Mesendoderm (in vitro differentiated cells): ENCODE results near the gene ZCCHC9. TPM values are rescaled to one million over a fixed set of nuclear protein-coding genes. Genes with fewer than 3 reads are reported as not detected.

ENCODE experiments used
- DNase-seq: peaks from one replicate; pipeline ENCODE4 v3.0.0; 2013
- H2AK5ac ChIP-seq: 2 replicates; pipeline ENCODE4 v1.6.1; 2013; ENCODE audit warnings: low read length, inconsistent platforms
- H2BK120ac ChIP-seq: 2 replicates; pipeline ENCODE4 v1.6.1; 2013; ENCODE audit warnings: low read depth, mild to moderate bottlenecking, low read length, moderate library complexity, mixed read lengths
- H2BK15ac ChIP-seq: replicated peaks from 2 replicates; pipeline ENCODE4 v1.6.1; 2013; ENCODE audit warnings: low read depth, mild to moderate bottlenecking, moderate library complexity
- H2BK5ac ChIP-seq: 2 replicates; pipeline ENCODE4 v1.6.1; 2013; ENCODE audit warnings: low read length, inconsistent platforms
- H3K18ac ChIP-seq: 2 replicates; pipeline ENCODE4 v1.6.1; 2013; ENCODE audit warnings: mild to moderate bottlenecking, low read length, mixed read lengths
- H3K23ac ChIP-seq: one replicate; pipeline ENCODE4 v1.6.1; 2013; ENCODE audit warnings: low read length
- H3K27ac ChIP-seq: 2 replicates; pipeline ENCODE4 v1.5.1; 2013; ENCODE audit warnings: low read depth, mild to moderate bottlenecking, inconsistent platforms, low read length, moderate library complexity
- H3K27me3 ChIP-seq: 2 replicates; pipeline ENCODE4 v1.6.1; 2013; ENCODE audit warnings: low read length, control low read depth, mild to moderate bottlenecking, inconsistent platforms; ENCODE audit not compliant: insufficient read depth, poor library complexity
- H3K36me3 ChIP-seq: 2 replicates; pipeline ENCODE4 v1.6.1; 2013; ENCODE audit warnings: low read length, inconsistent platforms; ENCODE audit not compliant: control insufficient read depth, insufficient read depth
- H3K4ac ChIP-seq: one replicate; pipeline ENCODE4 v1.6.1; 2013; ENCODE audit warnings: low read depth, mild to moderate bottlenecking, low read length, moderate library complexity
- H3K4me1 ChIP-seq: 2 replicates; pipeline ENCODE4 v1.6.1; 2013; ENCODE audit warnings: low read depth, low read length, inconsistent platforms; ENCODE audit not compliant: control insufficient read depth
- H3K4me2 ChIP-seq: 2 replicates; pipeline ENCODE4 v1.6.1; 2013; ENCODE audit warnings: low read length
- H3K4me3 ChIP-seq: 2 replicates; pipeline ENCODE4 v1.5.1; 2013; ENCODE audit warnings: mild to moderate bottlenecking, low read length
- H3K56ac ChIP-seq: one replicate; pipeline ENCODE4 v1.6.1; 2013; ENCODE audit warnings: low read length
- H3K79me1 ChIP-seq: 2 replicates; pipeline ENCODE4 v1.6.1; 2013; ENCODE audit warnings: low read length, inconsistent platforms
- H3K79me2 ChIP-seq: 2 replicates; pipeline ENCODE4 v1.6.1; 2013; ENCODE audit warnings: mild to moderate bottlenecking, low read length; ENCODE audit not compliant: control insufficient read depth, insufficient read depth
- H3K9ac ChIP-seq: 2 replicates; pipeline ENCODE4 v1.6.1; 2013; ENCODE audit warnings: low read length, inconsistent platforms
- H4K5ac ChIP-seq: one replicate; pipeline ENCODE4 v1.6.1; 2013; ENCODE audit warnings: low read length
- H4K8ac ChIP-seq: one replicate; pipeline ENCODE4 v1.6.1; 2013; ENCODE audit warnings: low read depth, mild to moderate bottlenecking, control low read depth, low read length, moderate library complexity
- WGBS: extraction: QIAGEN DNeasy Blood & Tissue Kit; methylation state at CpG from one replicate; pipeline ENCODE4 v1.1.7; 2013; ENCODE audit warnings: low lambda C conversion rate, missing lambda C conversion rate; ENCODE audit not compliant: insufficient coverage; ENCODE audit errors: extremely low coverage; 5-methylcytosine and 5-hydroxymethylcytosine counted together
- polyA plus RNA-seq, 2 experiments: library from polyadenylated mRNA; stranded (reverse); fragments of 200-250 nt; gene quantifications; one replicate each; pipeline ENCODE4 v1.2.3, GENCODE V29; 2013

Gene ZCCHC9
- 57.6 TPM for polyA plus RNA-seq (2013, experiment 1 of 2)
- 58.1 TPM for polyA plus RNA-seq (2013, experiment 2 of 2)

- Histone ChIP-seq H3K27ac (peak within 1 kb of the TSS; percentile 46), H3K18ac (no peak within 1 kb of the TSS), H3K4me1 (peaks cover 3% of the 10 kb centered on the region), H2BK120ac (no peak within 1 kb of the TSS), H3K23ac (peak within 1 kb of the TSS; percentile 92), H2AK5ac (no peak within 1 kb of the TSS), H4K8ac (peak within 1 kb of the TSS; percentile 69), H2BK15ac (no peak within 1 kb of the TSS), H3K4me2 (peak within 1 kb of the TSS; percentile 69), H3K4ac (no peak within 1 kb of the TSS), H3K79me2 (peaks cover 15% of the 10 kb centered on the region), H3K79me1 (peaks cover 6% of the 10 kb centered on the region), H3K9ac (peak within 1 kb of the TSS; percentile 97), H3K36me3 (no peaks in the 10 kb centered on the region), H3K27me3 (no peaks in the 10 kb centered on the region), H2BK5ac (peak within 1 kb of the TSS; percentile 78), H4K5ac (no peak within 1 kb of the TSS), H3K56ac (peak within 1 kb of the TSS; percentile 99), H3K4me3 (peak within 1 kb of the TSS; percentile 89)
- DNase-seq = peak; percentile 98
- no CpG with 5 or more reads among the region's 54 CpGs for WGBS
Observed at GRCh38 chr5:81301271-81302015, at the start of gene ZCCHC9. ZCCHC9 (plus strand) TSS chr5:81301587; CDS start chr5:81304758, 3,171 bp downstream.

GRCh38 chr5:81251922-81252321 is 49.5 kb upstream of the ZCCHC9 start:
- Histone ChIP-seq H3K56ac (no peak overlapping the region), H3K4me2 (no peak overlapping the region), H4K8ac (no peak overlapping the region), H3K4me1 (no peaks in the 10 kb centered on the region), H3K4me3 (no peak overlapping the region), H2BK5ac (no peak overlapping the region), H3K79me2 (peaks cover 3% of the 10 kb centered on the region), H2AK5ac (no peak overlapping the region), H3K18ac (no peak overlapping the region), H3K9ac (no peak overlapping the region), H3K79me1 (peaks cover 7% of the 10 kb centered on the region), H2BK120ac (no peak overlapping the region), H3K23ac (no peak overlapping the region), H3K27me3 (no peaks in the 10 kb centered on the region), H3K36me3 (no peaks in the 10 kb centered on the region), H3K27ac (no peak overlapping the region), H4K5ac (no peak overlapping the region), H2BK15ac (no peak overlapping the region), H3K4ac (no peak overlapping the region)
- DNase-seq = no peak
- WGBS = no CpG with 5 or more reads among the region's 5 CpGs

- Histone ChIP-seq H3K36me3 (no peaks in the 10 kb centered on the region), H3K79me2 (peaks cover 3% of the 10 kb centered on the region), H4K5ac (no peak overlapping the region), H3K4ac (no peak overlapping the region), H2AK5ac (no peak overlapping the region), H3K4me3 (no peak overlapping the region), H3K56ac (no peak overlapping the region), H3K23ac (no peak overlapping the region), H3K9ac (no peak overlapping the region), H2BK15ac (no peak overlapping the region), H3K79me1 (peaks cover 7% of the 10 kb centered on the region), H3K27ac (no peak overlapping the region), H2BK120ac (no peak overlapping the region), H3K4me2 (no peak overlapping the region), H4K8ac (no peak overlapping the region), H3K4me1 (no peaks in the 10 kb centered on the region), H3K27me3 (no peaks in the 10 kb centered on the region), H3K18ac (no peak overlapping the region), H2BK5ac (no peak overlapping the region)
- WGBS = no CpG with 5 or more reads among the region's 1 CpG
- no peak for DNase-seq
Observed at GRCh38 chr5:81252904-81253303, 48.5 kb upstream of the ZCCHC9 start.

GRCh38 chr5:81253875-81254274 is 47.5 kb upstream of the ZCCHC9 start:
- Histone ChIP-seq H3K4me2 (no peak overlapping the region), H3K4ac (no peak overlapping the region), H3K4me1 (no peaks in the 10 kb centered on the region), H3K18ac (no peak overlapping the region), H2BK120ac (no peak overlapping the region), H3K27ac (no peak overlapping the region), H3K79me2 (peaks cover 3% of the 10 kb centered on the region), H4K5ac (no peak overlapping the region), H3K79me1 (peaks cover 7% of the 10 kb centered on the region), H3K36me3 (no peaks in the 10 kb centered on the region), H3K4me3 (no peak overlapping the region), H3K23ac (no peak overlapping the region), H2AK5ac (no peak overlapping the region), H3K27me3 (no peaks in the 10 kb centered on the region), H3K9ac (no peak overlapping the region), H2BK15ac (no peak overlapping the region), H2BK5ac (no peak overlapping the region), H4K8ac (no peak overlapping the region), H3K56ac (no peak overlapping the region)
- DNase-seq = no peak
- WGBS = no CpG with 5 or more reads among the region's 4 CpGs

GRCh38 chr5:81254886-81255559 is 46.4 kb upstream of the ZCCHC9 start:
- no CpG with 5 or more reads among the region's 21 CpGs for WGBS
- Histone ChIP-seq H3K79me2 (peaks cover 3% of the 10 kb centered on the region), H4K5ac (no peak overlapping the region)

More at GRCh38 chr5:81254886-81255559, 46.4 kb upstream of the ZCCHC9 start:
- Histone ChIP-seq H2BK120ac (no peak overlapping the region), H3K36me3 (no peaks in the 10 kb centered on the region), H2BK5ac (no peak overlapping the region), H3K23ac (peak overlapping the region; percentile 9), H3K9ac (no peak overlapping the region), H3K27me3 (no peaks in the 10 kb centered on the region), H3K27ac (no peak overlapping the region), H3K4me3 (no peak overlapping the region), H3K56ac (no peak overlapping the region), H3K79me1 (peaks cover 9% of the 10 kb centered on the region), H3K4me2 (no peak overlapping the region), H2AK5ac (no peak overlapping the region), H2BK15ac (no peak overlapping the region), H3K18ac (no peak overlapping the region), H3K4me1 (no peaks in the 10 kb centered on the region), H4K8ac (no peak overlapping the region), H3K4ac (no peak overlapping the region)
- no peak for DNase-seq
